HG02840 (cell line): ENCODE results near the gene RBMY1F.
"Not testable (repeated sequence)": the region's sequence is repeated elsewhere in the genome, so short reads cannot be mapped to it uniquely, and the experiment has no call there.

ENCODE experiments used
- ATAC-seq: cut with Tn5 transposase; IDR thresholded peaks from one replicate; pipeline ENCODE4 v1.9.1; 2021; ENCODE audit warnings: mild to moderate bottlenecking, moderate library complexity, moderate number of reproducible peaks; ENCODE audit not compliant: unreplicated experiment, low FRiP score

The RBMY1F gene

GRCh38 chrY:22182823-22183222 lies at the start of gene RBMY1F:
RBMY1F (minus strand) TSS chrY:22182923; CDS start chrY:22180969, 1,954 bp downstream.
- not testable (repeated sequence) for ATAC-seq

DNA sequence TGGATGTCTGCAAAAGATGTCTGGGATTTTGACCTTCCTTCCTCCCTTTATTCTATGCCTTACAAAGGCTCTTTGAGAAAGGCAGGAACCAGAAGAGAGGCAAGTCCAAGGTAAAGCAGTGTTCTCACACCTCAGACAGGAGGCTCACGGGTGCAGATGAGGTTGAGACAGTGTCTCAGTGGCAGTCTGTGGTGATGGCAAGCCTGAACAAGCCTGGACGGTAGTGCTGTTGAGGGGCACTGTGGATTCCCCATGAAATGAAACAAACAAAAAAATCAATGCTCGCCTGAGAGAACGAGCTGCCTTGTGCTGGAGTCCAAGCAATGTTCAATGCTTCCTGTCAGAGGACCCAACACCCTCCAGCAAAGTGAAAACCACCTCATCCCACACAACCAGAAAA lies 31.6 kb downstream of the RBMY1F start:
- not testable (repeated sequence) for ATAC-seq

- not testable (repeated sequence) for ATAC-seq
Observed at GRCh38 chrY:22141011-22141695, 41.6 kb downstream of the RBMY1F start.

GRCh38 chrY:22134719-22135118 lies 48.0 kb downstream of the RBMY1F start:
- ATAC-seq = not testable (repeated sequence)

- ATAC-seq = not testable (repeated sequence)
Observed at GRCh38 chrY:22130494-22130893, 52.2 kb downstream of the RBMY1F start.
